ENCODE measurements around the gene LRRFIP1. TPM values are rescaled to one million over a fixed set of nuclear protein-coding genes. Genes with fewer than 3 reads are reported as not detected.
"Not testable (repeated sequence)": the region's sequence is repeated elsewhere in the genome, so short reads cannot be mapped to it uniquely, and the experiment has no call there.

LRRFIP1 gene
- total RNA-seq, 1 experiment from 2014 or later, result 57.7 TPM

DNA sequence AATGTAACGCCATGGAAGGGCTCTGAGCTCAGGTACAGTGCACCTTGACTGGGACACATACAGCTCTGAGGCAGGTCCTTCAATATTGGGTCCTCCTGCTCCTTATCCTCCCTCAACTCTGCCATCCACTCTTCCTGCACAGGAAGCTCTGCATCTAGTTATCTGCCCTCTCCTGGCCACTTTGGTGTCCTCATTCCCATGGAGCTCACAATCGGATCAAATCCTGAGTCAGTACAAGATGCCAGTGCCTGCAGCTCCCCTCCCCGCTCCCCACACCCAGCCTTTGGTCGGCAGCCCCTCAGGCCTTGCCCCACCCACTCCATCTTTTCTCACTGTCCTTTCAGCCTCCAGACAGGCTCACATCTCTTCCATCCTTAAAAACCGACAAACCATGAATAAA, 58.0 kb downstream of the LRRFIP1 start:
- peak; percentile 61 for DNase-seq (ENCODE audit: low read depth)

DNA sequence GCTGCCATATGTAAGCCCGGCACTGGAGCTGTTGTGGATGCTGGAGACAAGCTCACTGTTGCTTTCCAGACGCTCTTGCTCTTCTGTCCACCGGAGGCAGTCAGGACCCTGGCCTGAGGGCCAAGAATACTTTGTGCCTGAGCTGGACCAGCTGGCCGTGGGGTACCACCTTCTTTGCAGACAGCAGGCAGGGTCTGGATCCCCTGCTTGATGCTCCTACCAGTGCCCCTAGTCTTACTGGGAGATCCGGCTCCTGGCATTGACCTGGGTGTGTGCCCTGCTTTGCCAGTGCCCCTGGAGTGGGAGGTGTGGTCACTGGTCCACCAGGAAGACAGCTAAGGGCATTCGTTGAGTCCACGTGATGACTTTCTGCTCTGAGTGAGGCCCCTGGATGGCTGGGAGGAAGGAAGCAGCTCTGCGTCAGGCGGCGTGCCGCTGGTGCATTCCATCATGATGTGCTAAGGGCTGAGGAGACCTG, 59.3 kb downstream of the LRRFIP1 start:
- DNase-seq (ENCODE audit: low read depth), result no peak

DNA sequence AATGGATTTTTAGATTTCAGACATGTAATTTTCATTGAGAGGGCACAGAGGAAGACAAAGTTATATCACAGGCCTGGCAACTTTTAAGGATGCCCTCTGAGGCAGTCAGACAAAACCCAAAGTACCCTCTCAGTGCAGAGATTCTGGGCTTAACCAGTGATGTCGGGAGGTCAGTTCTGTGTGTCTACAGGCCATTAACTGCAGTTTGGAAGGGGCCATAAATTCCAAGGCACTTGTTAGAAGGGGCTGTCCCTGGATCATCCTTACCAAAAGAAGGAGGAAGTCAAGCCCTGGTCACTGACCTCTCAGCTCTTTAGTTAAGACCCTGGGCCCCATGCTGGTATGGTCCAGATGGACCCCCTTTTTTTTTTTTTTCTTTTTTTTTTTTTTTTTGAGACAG, 60.7 kb downstream of the LRRFIP1 start:
- DNase-seq (ENCODE audit: low read depth), result no peak

DNA sequence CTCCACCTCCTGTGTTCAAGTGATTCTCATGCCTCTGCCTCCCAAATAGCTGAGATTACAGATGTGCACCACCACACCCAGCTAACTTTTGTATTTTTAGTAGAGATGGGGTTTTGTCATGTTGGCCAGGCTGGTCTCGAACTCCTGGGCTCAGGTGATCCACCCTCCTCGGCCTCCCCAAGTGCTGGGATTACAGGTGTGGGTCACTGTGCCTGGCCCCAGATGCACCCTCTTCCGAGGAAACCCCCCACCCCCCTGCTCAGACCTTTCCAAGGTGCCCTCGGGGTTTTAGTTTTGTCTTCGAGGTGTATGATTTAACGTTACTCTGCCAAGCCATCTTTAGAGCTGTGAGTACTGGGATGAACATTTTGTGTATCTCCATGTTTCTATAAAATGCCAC, 61.2 kb downstream of the LRRFIP1 start:
- not testable (repeated sequence) for DNase-seq (ENCODE audit: low read depth)

DNA sequence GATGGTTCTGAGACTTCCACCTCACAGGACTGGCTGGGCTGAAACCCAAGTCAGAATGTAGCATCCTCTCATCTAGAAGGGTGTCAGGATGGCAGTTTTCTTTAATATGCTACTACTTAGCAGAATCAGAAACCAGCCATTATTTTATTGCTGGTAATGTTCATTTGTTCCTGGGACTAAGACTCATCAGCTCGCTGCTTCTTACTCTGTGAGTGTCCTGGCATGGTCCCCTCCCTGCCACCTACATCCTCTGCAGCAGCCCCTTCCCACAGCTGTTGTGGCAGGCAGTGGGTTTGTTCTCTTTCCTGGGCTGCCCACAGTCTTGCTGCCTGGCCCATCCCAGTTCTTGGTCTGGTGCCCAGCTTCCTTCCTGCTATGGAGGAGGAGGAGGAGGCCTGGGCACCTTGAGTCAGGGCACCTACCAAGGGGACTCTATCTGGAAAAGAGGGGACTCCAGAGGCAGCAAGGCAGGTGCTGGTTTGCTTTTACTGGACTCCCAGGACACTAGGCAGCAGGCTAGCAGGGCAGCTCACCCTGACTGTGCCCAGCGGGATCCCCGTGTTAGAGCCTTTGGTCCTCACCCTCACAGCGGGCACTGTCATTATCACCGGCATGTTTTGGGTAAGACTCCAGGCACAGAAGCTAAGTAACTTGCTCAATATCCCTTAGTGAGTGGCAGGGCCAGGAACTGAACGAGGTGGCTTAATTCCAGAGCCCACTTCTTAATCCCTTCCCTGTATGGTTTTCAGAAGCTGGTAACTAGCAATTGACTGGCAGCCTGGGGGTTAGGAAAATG, 62.1 kb downstream of the LRRFIP1 start:
- DNase-seq (ENCODE audit: low read depth), result peak; percentile 46

DNA sequence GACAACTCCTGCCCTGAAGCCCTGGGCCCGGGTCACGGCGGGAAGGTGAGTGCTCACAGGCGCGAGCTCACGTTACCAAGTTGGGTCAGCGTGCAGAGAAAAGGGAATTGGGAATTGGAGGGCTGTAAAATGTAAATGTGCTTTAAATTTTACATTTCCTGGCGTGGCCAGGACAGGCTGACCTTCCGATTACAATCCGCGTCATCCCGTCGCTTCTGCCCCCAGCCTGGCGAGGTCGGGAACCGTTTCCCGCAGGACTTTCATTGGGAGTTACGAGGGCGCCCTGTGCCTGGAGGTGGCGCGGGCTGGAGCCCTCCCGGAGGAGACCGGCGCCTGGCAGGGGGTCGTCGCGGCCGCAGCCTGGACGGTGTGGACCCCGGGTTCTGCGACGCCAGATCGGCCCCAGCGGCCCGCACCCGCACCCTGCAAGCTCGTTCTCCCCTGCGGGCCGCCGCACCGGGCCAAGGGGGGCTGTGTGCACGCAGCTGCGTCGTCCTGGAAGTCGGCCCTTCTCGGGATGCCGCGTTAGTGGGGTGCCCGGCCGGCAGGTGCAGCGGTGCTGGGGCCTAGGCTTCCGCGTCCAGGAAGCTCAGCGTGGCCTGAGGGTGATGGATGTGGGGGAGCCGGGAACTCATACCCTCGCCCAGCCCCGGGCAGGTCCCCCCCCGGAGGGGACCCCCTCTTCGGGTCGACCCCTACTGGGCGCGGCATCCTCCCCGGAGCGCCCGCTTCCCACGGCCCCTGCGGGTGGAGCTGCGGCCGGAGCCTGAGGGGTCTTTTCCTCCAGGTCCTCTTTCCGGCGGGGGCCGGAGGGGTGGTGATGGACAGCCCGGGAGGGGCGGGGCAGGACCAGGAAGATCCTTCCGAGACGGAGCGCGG, 63.9 kb downstream of the LRRFIP1 start:
- no peak for DNase-seq (ENCODE audit: low read depth)

DNA sequence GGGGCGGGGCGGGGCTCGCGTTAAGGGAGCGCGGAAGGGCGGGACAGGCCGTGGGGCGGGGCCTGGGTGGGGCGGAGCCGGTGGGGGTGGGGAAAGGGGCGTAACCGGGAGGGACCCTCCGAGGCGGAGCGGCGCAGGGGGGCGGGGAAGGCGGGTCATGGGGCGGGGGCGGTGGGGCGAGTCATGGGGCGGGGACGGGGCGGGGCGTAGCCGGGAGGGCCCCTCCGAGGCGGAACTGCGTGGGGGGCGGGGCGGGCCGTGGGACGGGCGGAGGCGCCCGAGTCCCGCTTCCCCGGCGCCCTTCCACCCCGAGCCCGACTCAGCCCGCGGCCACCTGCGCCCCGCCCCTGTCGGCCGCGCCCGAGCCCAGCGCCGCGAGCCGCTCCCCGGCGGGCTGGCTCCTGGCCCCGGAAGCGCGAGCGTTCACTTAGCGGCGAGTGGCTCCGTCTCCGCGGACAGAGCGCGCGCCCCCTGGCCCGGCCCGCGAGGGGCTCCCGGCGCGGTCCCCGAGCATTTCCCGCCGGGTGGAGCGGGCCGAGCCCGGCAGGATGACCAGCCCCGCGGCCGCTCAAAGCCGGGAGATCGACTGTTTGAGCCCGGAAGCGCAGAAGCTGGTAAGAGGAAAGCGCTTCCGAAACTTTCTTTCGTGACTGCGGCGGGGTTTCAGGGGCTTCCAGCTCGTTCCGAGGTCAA, 64.7 kb downstream of the LRRFIP1 start:
- peak; percentile 88 for DNase-seq (ENCODE audit: low read depth)

DNA sequence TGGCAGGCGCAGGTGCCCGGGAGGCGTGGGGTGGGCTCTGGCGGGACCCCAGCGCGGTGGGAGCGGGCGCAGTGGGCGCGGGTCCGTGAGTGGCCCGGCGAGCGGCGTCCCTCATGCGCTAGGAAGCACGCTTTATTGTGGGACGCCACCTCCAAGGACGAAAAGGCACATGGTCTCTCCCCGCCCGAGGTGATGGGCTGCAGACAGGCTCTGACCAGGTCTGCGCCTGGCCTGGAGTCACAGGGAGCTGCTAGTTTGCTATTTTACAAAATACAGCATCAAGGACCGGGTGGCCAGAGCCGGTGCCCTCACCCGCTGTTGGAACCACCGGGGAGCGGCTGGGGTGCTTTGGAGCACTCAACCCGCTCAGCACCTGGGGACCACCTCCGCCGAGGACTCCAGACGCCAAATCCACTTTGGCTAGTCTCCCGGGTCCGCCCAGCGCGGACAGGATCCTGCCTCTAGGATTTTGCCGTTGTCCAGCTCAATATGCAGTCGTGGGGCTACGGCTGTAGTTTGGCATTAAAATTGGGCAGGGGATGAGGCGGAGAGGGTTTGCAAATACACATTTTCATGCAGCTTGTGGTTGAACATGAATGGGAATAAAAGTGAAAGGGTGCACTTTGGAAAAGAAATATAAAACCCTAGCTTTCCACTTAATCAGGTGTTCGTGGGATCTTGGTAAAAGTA, 65.4 kb downstream of the LRRFIP1 start:
- peak; percentile 38 for DNase-seq (ENCODE audit: low read depth)

DNA sequence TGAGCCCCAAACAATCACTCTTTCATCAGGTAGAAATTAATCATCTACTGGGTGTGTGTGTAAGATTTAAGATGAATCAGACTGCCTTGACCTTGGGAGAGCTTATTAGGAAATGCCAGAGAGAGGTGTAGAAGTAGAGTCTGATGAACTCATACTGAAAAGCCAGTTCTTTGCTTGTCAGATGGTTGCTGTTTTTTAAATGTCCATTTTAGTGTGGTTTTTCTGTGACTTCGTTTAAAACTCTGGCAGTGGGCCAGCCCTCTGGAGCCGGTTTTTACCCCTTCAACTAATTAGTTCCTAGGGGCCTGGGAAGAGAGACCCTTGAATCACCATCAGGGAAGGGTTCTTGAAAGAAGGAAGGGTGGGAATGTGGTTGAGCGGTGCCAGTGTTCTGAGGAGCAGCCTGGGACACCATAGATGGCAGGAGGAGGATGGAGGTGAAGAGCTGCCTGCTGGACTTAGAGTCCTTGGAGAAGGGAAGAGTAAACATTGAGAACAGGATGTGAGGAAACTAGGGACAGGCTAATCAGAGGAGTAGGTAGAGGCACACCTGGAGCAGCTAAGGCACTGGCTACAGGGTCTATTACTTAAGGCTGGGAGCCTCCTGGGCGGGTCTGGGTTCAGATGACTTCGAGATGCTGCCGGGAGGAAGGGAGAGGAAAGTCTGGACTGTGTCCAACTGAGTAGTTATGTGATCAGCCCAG, 66.1 kb downstream of the LRRFIP1 start:
- peak; percentile 60 for DNase-seq (ENCODE audit: low read depth)

DNA sequence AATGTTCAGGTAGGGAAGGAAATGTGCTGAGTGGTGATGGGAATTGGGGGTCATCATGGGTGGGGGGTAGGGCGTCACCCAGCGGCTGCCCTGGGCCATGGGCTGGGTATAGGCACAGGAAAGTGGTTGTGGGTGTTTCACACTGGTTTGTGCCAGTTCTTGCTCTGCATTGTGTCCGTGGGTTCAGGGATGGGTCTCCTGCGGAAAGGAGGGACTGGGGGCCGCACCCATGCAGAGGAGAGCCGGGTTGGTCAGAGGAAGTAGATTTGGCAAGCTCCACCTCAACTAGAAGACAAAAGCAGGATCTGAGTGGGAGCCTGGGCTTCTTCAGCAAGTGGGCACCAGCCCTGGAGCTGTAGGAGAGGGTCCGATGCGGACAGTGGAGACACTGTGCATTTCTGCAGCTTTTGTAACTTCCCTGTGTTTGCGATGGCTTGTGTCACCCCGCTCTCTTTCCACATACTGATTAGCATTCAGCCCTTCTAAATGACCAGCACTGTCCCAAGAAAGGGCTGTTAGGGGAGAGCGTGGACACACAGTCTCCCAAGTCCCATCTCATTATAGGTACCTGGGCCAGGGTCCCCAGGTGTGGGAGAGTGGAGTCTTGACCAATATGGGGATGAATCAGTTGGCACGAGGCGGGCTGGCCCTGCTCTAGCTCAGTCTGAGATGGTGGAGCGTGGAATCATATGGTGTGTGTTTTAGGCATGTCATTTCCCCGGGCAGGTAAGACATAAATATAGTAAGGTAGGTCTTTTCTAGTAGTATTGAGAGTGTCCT, 67.2 kb downstream of the LRRFIP1 start:
- no peak for DNase-seq (ENCODE audit: low read depth)

DNA sequence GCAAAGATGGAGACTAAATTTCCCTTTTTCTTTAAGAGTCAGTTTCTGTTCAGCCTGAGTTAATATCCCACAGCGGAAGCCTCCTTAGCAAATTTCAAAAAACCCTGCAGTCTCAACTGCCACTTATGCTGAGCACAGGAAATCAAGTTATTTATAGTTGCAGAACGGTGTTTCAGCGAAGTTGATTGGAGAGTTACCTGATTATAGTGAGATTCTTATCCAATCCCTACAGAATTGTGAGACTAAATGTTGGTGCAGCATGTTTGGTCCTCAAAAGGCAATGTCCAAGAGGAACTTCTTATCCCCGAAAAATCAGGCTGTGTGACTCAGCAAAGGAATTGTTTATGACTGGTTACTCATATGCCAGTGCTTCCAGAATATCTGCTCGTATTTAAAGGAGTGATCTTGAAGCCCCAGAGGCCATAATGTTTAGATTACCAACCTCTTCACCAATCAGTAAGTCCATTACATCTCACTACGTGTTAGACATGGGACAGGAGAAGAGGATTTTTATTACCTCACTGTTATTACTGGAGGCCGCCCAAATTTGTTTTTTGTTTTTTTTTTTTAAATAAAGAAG, 67.9 kb downstream of the LRRFIP1 start:
- peak; percentile 96 for DNase-seq (ENCODE audit: low read depth)

DNA sequence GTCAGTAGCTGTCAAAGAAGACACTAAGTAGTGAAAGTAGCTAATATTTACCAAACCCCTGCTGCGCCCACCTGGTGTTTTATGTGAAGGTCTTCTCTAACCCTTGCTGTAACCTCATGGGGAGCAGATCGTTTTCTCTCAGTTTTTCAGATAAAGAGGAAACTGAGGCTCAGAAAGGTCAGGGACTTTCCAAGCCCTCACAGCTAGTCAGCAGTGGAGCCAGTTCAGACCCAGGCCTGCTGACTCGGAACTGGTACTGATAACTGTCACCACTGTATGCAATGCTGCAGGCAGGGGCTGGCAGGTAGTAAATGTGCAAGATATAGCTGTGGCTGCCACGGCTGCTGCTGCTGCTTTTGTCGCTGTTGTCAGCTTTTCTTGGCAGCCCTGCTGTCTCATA, 69.1 kb downstream of the LRRFIP1 start:
- no peak for DNase-seq (ENCODE audit: low read depth)

DNA sequence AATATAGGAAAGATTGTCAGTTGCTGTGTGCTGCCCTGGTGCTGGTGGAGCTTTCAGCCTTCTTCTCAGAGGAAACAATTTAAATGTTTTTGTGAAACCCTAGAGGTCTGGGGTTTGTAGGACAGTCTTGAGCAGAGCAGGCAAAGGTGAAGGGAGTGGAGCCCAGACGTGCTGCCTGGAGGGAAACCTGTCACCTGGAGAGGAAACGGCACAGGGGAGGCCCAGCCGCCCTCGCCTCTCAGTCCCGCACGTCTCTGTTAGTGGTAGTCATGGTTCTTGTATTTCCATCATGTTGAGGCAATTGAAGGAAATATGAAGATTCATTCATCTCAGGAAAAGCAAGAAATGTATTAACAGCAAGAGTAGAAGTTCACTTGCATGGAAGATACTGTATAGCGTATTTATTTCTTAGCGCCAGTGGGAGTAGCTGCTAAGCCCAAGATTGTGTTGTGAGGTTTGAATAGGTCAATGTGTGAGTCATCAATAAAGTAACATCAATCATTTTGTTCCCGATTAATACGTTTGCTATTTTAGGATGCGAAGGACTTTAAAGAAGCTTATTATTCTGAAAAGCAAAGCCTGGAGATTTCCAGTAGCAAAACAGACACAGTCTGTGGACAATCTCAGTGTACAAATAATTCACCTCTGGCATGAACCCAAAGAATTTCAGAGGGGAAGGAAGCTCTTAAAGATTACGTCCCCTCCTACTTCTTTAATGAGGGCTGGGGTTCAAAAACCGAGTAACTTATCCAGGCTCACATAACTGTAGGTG, 70.4 kb downstream of the LRRFIP1 start:
- no peak for DNase-seq (ENCODE audit: low read depth)

DNA sequence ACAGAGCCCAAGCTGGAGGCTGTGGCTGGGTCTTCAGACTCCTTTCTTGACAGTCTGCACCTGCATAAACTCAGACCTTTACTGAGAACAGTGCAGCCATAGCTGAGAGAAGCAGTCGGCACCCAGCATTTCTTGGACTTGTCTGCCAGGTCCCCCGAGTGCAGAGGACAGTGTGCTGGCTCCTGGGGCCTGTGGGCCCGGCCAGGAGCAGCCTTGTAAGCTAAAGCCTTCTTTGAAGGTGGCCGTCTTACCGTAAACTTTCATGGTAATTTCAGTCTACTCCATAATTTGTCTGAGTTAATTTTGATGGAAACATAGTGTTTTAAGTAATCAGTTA, 70.9 kb downstream of the LRRFIP1 start:
- no peak for DNase-seq (ENCODE audit: low read depth)

DNA sequence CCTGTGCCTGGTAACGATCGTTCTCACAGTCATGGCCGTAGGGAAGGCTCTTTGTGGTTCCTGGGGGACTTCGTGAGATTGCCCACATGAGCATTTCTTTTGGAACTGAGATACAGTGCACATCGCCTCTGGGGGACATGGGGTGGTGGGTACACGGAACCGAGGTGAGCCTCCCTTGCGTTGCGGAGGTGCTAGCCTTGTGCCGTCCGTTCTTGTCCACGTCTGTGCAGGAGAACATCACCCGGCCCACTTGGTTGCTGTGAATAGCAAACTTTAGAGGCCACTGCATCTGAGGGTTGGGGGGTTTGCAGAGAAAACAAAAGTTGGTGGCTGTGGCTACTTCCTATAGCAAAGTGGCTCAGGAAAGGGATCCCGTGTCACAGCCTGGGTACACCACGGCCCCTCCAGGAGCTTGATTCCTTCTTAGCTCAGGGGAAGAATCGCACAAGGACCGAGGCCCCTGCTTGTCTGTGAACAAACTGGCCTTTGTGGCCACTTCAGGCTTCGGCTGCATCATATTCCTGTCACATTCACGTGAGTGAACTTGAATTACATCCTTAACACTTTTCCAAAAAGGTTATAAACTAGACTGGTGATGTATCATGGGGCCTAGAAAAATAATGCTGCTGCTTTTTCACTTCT, 72.6 kb downstream of the LRRFIP1 start:
- no peak for DNase-seq (ENCODE audit: low read depth)

DNA sequence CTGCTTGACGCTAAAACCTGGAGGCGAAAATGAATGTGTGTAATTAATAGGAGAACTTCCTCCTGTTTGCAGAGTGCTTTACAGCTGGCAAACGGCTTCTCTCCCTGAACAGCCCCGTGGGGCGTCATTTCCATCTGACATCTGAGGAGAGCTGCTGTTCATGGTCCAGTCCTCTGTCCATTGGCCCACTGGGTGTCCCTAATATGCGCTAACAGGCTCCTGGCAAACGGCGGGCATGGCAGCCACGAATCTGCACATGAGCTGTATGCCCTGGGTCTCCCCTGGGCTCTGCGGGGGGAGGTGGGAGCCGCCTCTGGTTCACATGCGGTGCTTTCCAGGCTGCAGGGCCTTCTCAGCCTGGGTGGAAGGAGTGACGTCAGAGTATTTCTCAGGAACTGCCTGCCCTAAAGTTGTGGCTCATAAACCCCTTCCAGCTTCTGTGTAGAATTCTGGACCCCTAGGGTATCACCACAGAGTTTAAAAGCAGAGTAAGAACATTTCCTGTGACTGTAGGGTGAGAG, 73.2 kb downstream of the LRRFIP1 start:
- peak; percentile 95 for DNase-seq (ENCODE audit: low read depth)

DNA sequence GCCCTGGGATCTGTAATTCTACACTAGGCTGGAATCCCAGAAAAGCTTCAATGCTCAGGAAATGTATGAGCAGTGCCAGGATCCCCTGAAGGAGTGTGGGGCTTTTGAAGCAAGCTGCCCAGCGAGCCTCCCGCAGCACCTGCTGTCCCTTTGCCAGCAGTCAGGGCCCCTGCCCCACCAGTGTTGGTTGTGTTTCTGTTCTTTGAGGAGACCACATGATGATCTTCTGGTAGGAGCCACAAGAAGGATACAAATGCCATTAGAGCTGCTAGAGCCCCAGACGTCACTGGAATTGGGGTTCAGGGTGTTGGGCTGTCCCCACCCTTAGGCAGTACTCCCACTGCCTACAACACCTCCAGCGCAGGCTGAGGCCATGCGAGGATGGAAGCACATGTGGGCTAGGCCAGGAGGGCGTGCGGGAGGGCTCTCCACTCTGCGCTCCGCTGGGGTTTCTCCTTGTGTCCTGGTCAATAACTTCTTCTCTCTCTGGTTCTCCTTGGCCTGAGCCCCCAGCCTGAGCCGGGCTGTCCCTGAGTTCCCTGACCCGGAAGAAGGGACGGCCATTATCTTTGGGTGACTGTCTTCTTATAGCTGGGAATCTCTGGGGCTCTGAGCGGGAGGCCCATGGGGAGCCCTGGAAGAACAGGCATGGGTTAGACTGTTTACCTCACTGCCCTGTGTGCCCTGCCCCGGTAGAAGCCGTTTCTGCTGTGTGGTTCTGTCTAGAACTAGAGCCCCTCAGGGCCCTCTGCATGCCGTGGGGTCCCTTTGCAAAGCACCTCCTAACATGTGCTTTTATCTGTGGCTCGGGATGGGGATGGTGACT, 73.9 kb downstream of the LRRFIP1 start:
- DNase-seq (ENCODE audit: low read depth), result no peak

Measured in RPMI7951 (cell line).